Activated naive CD8-positive, alpha-beta T cell treated with anti-CD3 and anti-CD28 coated beads, Interleukin-2, amount 50 U/mL, for 24 hours (primary cell): ENCODE data around the gene TACR2.

Source experiments
- ATAC-seq: fragments of 150-1000 bp; cut with Tn5 transposase; one replicate; pipeline ENCODE4 v1.10.0; 2021
- DNase-seq: peaks from one replicate; pipeline ENCODE4 v3.0.0; 2021
- H3K27ac Mint-ChIP-seq: one replicate; pipeline ENCODE4 v1.8.0; 2021; ENCODE audit warnings: mild to moderate bottlenecking, mixed read lengths
- H3K27me3 Mint-ChIP-seq: one replicate; pipeline ENCODE4 v1.8.0; 2021; ENCODE audit warnings: mixed read lengths
- H3K36me3 Mint-ChIP-seq: one replicate; pipeline ENCODE4 v1.8.0; 2021; ENCODE audit warnings: low read depth, mixed read lengths
- H3K4me1 Mint-ChIP-seq: one replicate; pipeline ENCODE4 v1.8.0; 2021; ENCODE audit warnings: mixed read lengths
- H3K4me3 Mint-ChIP-seq: one replicate; pipeline ENCODE4 v1.8.0; 2021; ENCODE audit warnings: mild to moderate bottlenecking, moderate library complexity, mixed read lengths
- H3K9me3 Mint-ChIP-seq: one replicate; pipeline ENCODE4 v1.8.0; 2021; ENCODE audit warnings: mixed read lengths

Gene TACR2

DNA sequence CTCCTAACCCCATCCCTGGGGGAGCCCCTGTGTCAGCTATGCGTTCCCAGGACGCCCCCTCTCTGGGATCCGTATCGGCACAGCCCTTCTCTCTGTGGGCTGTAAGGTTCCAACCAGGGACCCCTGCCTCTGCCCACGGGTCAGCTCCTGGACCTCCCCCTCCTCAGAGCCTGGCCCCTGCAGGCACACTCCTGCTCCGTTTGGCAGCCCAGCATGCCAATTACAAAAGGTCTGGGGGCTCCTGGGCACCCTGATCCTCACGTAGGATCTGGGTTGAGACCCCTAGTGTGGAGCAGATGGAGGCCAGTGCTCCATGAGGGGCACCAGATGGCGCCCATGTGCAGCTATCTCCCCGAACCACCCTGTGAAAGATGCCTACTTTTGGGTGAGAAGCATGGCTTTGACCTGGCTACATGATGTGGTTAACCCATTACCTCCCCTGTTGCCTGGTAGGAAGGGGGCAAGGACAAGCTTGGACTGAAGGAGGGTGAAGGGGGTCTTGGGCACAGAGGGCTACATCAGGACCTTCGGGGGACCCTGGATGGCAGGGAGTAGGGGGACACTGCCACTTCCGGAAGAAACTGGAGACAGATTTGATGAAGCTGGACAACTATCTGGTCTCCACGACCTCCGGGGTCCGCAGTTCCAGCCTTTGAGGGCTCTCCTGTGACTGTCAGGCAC is 9.0 kb downstream of the TACR2 start:
- Mint-ChIP-seq H3K9me3 (no peaks in the 10 kb centered on the region), H3K4me1 (peaks cover 18% of the 10 kb centered on the region), H3K4me3 (no peak overlapping the region), H3K36me3 (peaks cover 12% of the 10 kb centered on the region), H3K27ac (no peak overlapping the region), H3K27me3 (no peaks in the 10 kb centered on the region)
- ATAC-seq (no peak), DNase-seq (no peak)

DNA sequence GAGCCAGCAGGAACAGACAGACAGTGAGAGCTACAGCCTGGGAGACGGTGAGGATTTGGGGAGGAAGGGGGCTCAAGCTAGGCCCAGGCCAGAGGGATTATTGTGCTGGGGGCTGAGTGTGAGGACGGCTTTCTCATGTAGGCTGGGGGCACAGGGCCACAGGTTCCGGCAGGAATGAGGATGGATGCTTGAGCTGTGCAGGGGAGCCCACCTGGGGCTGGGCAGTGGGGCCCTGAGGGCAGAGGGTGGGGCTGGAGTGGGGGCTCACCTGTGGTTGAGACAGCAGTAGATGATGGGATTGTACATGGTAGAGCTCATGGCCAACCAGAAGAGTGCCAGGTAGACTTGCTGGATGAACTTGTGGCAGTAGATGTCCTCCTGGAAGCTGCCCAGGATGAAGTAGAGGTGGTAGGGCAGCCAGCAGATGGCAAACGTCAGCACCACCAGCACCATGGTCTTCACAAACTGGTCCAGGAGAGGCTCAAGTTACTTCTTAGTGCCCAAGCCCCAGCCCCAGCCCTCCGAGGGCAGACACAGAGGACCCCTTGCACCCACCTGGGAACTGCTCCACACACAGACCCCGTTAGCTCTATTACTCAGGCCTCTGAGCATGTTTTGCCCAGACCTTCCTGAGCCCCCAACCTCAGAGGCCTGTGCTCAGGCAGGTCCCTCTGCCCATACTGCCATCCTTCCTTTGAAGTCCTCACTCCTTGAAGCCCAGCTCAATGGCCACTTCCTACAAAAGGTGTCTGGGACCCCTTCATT is 9.7 kb downstream of the TACR2 start:
- Mint-ChIP-seq H3K27me3 (no peaks in the 10 kb centered on the region), H3K9me3 (no peaks in the 10 kb centered on the region), H3K4me3 (no peak overlapping the region), H3K36me3 (peaks cover 17% of the 10 kb centered on the region), H3K27ac (peak overlapping the region; percentile 59), H3K4me1 (peaks cover 18% of the 10 kb centered on the region)
- no peak for ATAC-seq
- DNase-seq, result no peak

DNA sequence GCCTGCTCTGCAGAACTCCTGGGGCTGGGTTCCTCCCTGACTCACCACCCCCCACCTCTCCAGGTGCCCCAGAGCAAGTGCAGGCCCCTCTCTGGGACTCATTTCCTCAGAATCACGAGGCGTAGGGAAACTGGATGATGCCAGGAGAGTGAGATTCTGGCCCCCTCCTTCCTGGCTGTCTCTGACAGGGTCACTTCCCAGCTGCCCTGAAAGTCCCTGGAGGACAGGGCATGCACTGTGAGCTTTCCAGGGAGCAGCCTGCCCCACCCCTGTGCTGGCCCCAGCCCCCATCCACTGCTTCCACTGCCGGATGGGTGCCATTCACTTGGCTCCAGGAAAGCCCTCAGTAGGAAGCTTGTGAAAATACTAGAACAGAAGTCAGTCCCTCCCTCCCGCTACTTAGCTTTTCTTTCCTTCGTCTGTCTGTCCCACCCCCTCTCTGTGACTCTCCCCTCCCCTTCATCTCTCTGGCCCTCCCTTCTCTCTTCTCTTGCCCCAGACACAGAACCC is 10.4 kb downstream of the TACR2 start:
- H3K4me3 Mint-ChIP-seq, result no peak overlapping the region
- H3K36me3 Mint-ChIP-seq, result peaks cover 22% of the 10 kb centered on the region
- peak overlapping the region; percentile 59 for H3K27ac Mint-ChIP-seq
- H3K27me3 Mint-ChIP-seq, result no peaks in the 10 kb centered on the region
- H3K4me1 Mint-ChIP-seq, result peaks cover 18% of the 10 kb centered on the region
- DNase-seq, result no peak
- no peak for ATAC-seq
- no peaks in the 10 kb centered on the region for H3K9me3 Mint-ChIP-seq

DNA sequence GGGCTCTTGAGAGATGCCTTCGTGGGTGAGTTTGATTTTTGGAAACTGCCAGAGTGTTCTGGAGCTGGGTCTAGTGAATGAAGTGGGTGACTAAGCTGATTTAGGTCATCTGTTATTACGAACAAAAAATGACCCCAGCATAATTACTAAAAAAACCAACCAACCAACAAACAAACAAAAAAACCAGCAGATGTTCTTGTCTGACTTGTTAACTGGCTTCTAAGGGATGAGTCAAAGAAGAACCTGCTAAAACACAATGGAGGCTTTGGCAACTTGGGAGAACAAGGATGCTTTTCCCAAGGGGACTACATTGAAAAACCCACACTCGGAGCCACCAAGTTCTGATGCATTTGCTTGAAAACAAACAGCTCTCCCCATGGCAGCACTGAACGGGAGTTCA is 11.5 kb downstream of the TACR2 start:
- Mint-ChIP-seq H3K27me3 (no peaks in the 10 kb centered on the region), H3K9me3 (no peaks in the 10 kb centered on the region), H3K27ac (no peak overlapping the region), H3K4me3 (no peak overlapping the region), H3K36me3 (peaks cover 33% of the 10 kb centered on the region), H3K4me1 (peaks cover 18% of the 10 kb centered on the region)
- DNase-seq (no peak), ATAC-seq (no peak)

DNA sequence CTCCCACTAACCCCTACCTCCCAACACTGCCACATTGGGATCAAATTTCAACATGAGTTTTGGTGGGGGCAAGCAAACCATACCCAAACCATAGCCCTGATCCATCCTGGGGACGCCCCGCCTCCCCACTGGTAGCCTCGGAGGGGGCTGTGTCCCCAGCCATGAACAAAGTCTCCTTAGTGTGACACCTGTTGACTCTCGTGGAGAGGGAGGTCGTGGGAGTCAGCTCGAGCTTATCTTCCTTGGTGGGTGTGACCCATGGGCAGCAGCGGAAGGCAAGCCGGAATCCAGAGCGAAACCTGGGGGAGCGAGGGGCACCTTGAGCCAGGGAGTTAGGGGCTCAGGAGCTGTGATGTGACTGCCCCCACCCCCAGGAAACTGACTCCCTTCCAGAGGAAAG is 11.9 kb downstream of the TACR2 start:
- ATAC-seq, result no peak

DNA sequence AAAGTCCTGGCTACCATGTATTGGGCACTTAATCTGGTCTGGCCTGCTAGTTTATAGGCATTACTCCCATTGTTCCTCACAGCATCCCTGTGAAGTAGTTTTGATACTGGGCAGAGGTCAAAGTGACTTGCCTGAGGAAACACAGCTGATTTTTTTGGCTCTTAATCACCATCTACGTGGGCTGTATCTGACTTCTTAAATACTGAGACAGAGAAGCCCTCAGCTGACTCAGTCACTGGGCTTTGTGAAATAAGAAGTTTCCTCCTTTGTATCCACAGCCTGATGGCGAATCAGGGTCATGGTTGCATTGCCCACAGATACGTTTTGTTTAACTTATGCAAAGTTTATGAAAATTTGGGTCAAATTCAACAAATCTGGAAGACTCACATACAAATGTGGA is 13.2 kb downstream of the TACR2 start:
- no peak for DNase-seq
- Mint-ChIP-seq H3K27ac (no peak overlapping the region), H3K9me3 (no peaks in the 10 kb centered on the region), H3K27me3 (no peaks in the 10 kb centered on the region), H3K4me3 (no peak overlapping the region), H3K36me3 (peaks cover 45% of the 10 kb centered on the region), H3K4me1 (peaks cover 9% of the 10 kb centered on the region)
- no peak for ATAC-seq

More for the DNA sequence above, 11.9 kb downstream of the TACR2 start:
- peaks cover 18% of the 10 kb centered on the region for H3K4me1 Mint-ChIP-seq
- peaks cover 37% of the 10 kb centered on the region for H3K36me3 Mint-ChIP-seq
- no peak for DNase-seq
- H3K9me3 Mint-ChIP-seq, result no peaks in the 10 kb centered on the region
- no peaks in the 10 kb centered on the region for H3K27me3 Mint-ChIP-seq
- no peak overlapping the region for H3K4me3 Mint-ChIP-seq
- no peak overlapping the region for H3K27ac Mint-ChIP-seq

DNA sequence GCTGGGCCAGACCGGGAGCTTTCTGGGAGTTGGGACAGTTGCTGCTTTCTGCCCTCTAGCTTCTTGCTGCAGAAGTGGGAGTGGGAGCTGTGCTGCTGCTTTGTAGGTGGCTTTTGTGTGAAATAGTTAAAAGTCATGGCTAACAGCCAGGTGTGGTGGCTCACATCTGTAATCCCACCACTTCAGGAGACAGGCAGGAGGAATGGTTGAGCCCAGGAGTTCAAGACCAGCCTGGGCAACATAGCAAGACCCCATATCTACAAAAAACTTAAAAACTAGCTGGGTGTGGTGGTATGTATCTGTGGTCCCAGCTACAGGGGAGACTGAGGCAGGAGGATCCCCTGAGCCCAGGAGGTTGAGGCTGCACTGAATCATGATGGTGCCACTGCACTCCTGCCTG is 13.7 kb downstream of the TACR2 start:
- Mint-ChIP-seq H3K4me1 (peaks cover 5% of the 10 kb centered on the region), H3K27ac (no peak overlapping the region), H3K36me3 (peaks cover 47% of the 10 kb centered on the region), H3K27me3 (no peaks in the 10 kb centered on the region), H3K9me3 (no peaks in the 10 kb centered on the region), H3K4me3 (no peak overlapping the region)
- DNase-seq, result no peak
- no peak for ATAC-seq

DNA sequence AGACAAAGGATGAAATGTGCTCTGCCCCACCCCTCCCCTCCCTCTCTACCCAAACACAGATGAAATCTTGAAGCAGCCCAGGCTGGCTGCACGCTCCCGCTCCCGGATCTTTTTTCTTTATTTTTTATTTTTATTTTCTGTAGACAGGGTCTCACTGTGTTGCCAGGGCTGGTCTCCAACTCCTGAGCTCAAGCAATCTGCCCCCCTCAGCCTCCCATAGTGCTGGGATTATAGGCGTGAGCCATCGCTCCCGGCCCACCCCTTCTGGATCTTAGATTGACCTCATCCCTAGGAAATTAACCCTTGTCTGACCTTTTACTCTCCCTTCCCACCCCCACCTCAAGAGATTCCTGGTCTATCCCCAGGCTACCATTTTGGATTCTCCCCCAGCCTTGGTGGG is 14.3 kb downstream of the TACR2 start:
- H3K27ac Mint-ChIP-seq, result no peak overlapping the region
- peaks cover 47% of the 10 kb centered on the region for H3K36me3 Mint-ChIP-seq
- peaks cover 2% of the 10 kb centered on the region for H3K4me1 Mint-ChIP-seq
- H3K4me3 Mint-ChIP-seq, result no peak overlapping the region
- DNase-seq, result no peak
- no peaks in the 10 kb centered on the region for H3K27me3 Mint-ChIP-seq
- H3K9me3 Mint-ChIP-seq, result no peaks in the 10 kb centered on the region
- ATAC-seq, result no peak

DNA sequence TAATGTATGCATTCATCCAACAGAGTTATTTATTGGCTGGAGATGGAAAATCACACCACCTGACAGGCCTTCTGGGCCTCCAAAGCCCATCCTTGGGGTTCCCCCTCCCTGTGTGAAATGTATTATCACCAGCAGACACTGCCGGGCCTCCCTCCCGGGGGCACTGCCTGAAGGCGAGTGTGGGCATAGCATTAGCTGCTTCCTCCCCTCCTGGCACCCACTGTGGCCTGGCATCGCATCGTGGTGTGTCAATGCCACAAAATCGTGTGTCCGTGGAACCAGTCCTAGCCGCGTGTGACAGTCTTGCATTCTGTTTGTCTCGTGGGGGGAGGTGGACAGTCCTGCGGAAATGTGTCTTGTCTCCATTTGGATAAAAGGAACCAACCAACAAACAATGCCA is 15.3 kb downstream of the TACR2 start:
- Mint-ChIP-seq H3K36me3 (peaks cover 50% of the 10 kb centered on the region), H3K9me3 (no peaks in the 10 kb centered on the region), H3K27me3 (no peaks in the 10 kb centered on the region), H3K4me3 (no peak overlapping the region), H3K27ac (no peak overlapping the region), H3K4me1 (peaks cover 2% of the 10 kb centered on the region)
- ATAC-seq, result no peak
- DNase-seq, result no peak

DNA sequence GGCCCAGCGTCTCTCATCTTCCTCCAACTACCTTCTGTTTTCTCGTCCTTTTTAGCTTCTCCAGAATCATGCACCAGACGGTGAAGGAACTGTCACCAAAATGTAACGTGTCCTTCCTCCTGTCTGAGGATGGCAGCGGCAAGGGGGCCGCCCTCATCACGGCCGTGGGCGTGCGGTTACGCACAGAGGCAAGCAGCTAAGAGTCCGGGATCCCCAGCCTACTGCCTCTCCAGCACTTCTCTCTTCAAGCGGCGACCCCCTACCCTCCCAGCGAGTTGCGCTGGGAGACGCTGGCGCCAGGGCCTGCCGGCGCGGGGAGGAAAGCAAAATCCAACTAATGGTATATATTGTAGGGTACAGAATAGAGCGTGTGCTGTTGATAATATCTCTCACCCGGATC is 15.8 kb downstream of the TACR2 start:
- no peaks in the 10 kb centered on the region for H3K27me3 Mint-ChIP-seq
- peaks cover 50% of the 10 kb centered on the region for H3K36me3 Mint-ChIP-seq
- no peaks in the 10 kb centered on the region for H3K9me3 Mint-ChIP-seq
- H3K4me3 Mint-ChIP-seq, result no peak overlapping the region
- H3K4me1 Mint-ChIP-seq, result peaks cover 2% of the 10 kb centered on the region
- no peak for DNase-seq
- no peak for ATAC-seq
- H3K27ac Mint-ChIP-seq, result peak overlapping the region; percentile 43

DNA sequence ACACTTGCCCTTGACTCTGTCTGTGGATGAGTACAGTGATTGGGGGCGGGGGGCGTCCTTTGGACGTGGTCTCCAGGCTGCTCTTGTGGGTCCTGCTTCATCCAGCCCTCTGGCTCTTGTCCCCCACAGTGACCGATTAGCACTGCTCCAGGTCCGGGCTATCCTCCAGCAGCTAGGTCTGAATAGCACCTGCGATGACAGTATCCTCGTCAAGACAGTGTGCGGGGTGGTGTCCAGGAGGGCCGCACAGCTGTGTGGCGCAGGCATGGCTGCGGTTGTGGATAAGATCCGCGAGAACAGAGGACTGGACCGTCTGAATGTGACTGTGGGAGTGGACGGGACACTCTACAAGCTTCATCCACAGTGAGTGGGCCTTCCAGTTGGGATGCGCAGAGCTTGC is 18.3 kb downstream of the TACR2 start:
- Mint-ChIP-seq H3K27me3 (no peaks in the 10 kb centered on the region), H3K4me1 (peaks cover 1% of the 10 kb centered on the region), H3K9me3 (no peaks in the 10 kb centered on the region), H3K4me3 (no peak overlapping the region), H3K36me3 (peaks cover 63% of the 10 kb centered on the region), H3K27ac (no peak overlapping the region)
- ATAC-seq, result no peak
- no peak for DNase-seq

DNA sequence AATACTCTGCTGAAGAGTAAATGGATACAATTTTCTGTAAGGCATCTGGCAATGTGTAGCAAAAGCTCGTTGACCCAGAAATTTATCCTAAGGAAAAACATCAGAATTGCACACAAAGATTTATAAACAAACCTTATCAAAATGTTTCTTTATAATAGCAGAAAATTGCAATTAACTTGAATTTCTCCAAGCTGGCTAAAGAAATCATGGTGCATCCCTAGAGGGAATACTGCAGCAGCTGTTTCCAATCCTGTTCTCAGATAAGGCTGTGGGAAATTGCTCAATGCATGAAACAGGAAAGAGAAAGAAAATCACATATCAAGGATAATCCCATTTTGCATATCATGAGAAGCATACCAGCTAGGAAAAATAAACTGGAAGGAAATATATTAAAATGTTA is 18.7 kb downstream of the TACR2 start:
- Mint-ChIP-seq H3K4me1 (no peaks in the 10 kb centered on the region), H3K27me3 (no peaks in the 10 kb centered on the region), H3K36me3 (peaks cover 63% of the 10 kb centered on the region), H3K9me3 (no peaks in the 10 kb centered on the region), H3K4me3 (no peak overlapping the region), H3K27ac (no peak overlapping the region)
- no peak for DNase-seq
- no peak for ATAC-seq

DNA sequence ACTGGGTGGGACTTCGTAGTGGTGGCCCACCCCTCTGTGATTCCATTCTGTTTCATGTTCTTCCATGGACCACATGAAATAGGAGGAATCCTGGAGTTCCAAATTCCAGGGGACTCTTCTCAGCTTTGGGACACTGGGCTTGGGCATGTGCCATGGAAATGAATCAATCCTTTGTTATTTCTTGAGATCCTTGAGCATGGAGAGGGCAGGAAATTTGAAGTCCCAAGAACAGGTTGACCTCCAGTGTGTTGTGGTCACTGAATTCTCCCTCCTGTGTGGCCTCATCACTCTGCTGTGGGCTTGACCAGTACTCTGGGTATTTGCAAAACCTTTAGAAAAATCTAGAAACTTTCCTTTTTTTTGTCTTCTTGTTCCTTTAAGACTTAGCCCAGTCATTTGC is 22.7 kb downstream of the TACR2 start:
- DNase-seq (no peak), ATAC-seq (no peak)
- H3K27ac Mint-ChIP-seq, result no peak overlapping the region
- peaks cover 50% of the 10 kb centered on the region for H3K36me3 Mint-ChIP-seq
- H3K4me3 Mint-ChIP-seq, result no peak overlapping the region
- H3K27me3 Mint-ChIP-seq, result no peaks in the 10 kb centered on the region
- peaks cover 7% of the 10 kb centered on the region for H3K4me1 Mint-ChIP-seq
- no peaks in the 10 kb centered on the region for H3K9me3 Mint-ChIP-seq

DNA sequence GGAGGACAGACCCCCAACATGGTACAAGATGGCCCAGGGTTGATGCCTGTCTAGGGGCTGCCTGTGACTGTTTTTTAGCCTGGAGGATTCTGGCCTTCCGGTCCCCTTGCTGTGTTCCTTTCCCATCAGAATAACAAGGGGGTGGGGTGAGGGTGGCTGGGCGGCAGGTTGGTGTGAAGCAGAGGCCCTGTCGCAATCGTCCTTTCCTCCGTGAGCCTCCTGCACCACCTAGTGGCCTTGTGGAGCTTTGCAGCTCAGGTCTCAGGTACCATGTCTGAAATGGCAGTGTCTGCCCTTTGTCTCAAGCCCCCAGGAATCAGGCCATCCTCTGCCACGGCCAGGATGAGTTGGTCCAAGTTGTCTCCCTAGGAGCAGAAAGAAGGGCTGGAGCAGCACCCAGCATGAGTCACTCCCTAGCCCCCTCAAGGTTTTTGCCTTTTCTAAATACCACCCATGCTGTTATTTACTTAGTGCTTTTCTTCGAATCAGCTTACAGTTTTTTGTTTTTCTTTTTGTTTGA is 24.2 kb downstream of the TACR2 start:
- ATAC-seq, result peak; percentile 92
- H3K4me3 Mint-ChIP-seq, result no peak overlapping the region
- peak; percentile 78 for DNase-seq
- peaks cover 54% of the 10 kb centered on the region for H3K36me3 Mint-ChIP-seq
- peaks cover 7% of the 10 kb centered on the region for H3K4me1 Mint-ChIP-seq
- H3K27ac Mint-ChIP-seq, result peak overlapping the region; percentile 54
- H3K9me3 Mint-ChIP-seq, result no peaks in the 10 kb centered on the region
- H3K27me3 Mint-ChIP-seq, result no peaks in the 10 kb centered on the region

DNA sequence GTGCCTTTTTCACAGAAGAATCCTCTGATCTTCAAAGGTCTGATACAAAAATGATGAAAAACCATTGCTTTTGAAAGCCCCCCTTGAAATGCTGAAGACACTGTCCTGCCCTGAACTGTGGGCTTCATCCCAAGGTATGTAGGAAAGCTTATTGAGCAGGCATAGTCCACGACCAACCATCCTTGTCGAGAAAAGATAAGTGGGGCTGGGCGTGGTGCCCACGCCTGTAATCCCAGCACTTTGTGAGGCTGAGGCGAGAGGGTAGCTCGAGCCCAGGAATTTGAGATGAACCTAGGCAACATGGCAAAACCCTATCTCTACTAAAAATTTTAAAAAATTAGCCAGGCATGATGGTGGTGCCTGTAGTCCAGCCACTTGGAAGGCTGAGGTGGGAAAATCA is 25.6 kb downstream of the TACR2 start:
- Mint-ChIP-seq H3K4me1 (peaks cover 7% of the 10 kb centered on the region), H3K27ac (peak overlapping the region; percentile 35), H3K4me3 (no peak overlapping the region), H3K9me3 (no peaks in the 10 kb centered on the region), H3K27me3 (no peaks in the 10 kb centered on the region), H3K36me3 (peaks cover 57% of the 10 kb centered on the region)
- no peak for DNase-seq
- no peak for ATAC-seq
